Neuron (in vitro differentiated cells): ENCODE measurements around the gene SETBP1.

Source experiments
- H2AFZ ChIP-seq: one replicate; pipeline ENCODE4 v1.6.1; 2013; ENCODE audit warnings: low read depth, mild to moderate bottlenecking, inconsistent platforms, low read length, moderate library complexity
- H3K27me3 ChIP-seq: one replicate; pipeline ENCODE4 v1.6.1; 2013; ENCODE audit warnings: low read length; ENCODE audit not compliant: insufficient read depth
- H3K36me3 ChIP-seq: one replicate; pipeline ENCODE4 v1.6.1; 2013; ENCODE audit warnings: low read length; ENCODE audit not compliant: insufficient read depth
- H3K4me1 ChIP-seq: one replicate; pipeline ENCODE4 v1.6.1; 2013; ENCODE audit warnings: low read length; ENCODE audit not compliant: insufficient read depth
- H3K4me3 ChIP-seq: 2 replicates; pipeline ENCODE4 v1.5.1; 2013; ENCODE audit warnings: mild to moderate bottlenecking, low read length, moderate library complexity
- H3K9me3 ChIP-seq: one replicate; pipeline ENCODE4 v1.6.1; 2013; ENCODE audit warnings: low read length

Gene SETBP1

DNA sequence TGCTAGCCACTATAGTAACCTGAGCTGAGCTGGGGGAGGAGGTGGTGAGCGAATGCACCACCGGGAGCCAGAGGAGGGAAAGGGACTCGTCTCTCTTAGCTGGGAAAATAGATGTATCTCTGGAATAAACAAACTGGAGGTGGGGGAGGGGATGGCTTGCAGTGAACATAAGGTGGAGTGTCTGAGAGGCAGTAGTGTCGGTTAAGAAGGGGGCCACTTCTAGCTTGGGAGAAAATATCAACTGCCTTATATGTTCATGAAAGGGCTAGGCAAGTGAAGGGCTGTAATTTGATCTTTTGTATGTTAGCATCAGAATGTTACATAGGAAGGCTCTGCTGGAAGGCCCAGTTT lies 2.2 kb downstream of the SETBP1 start:
- no peaks in the 10 kb centered on the region for H3K27me3 ChIP-seq
- H3K4me3 ChIP-seq = peak overlapping the region; percentile 98
- H2AFZ ChIP-seq = no peak overlapping the region
- H3K36me3 ChIP-seq = no peaks in the 10 kb centered on the region
- peaks cover 27% of the 10 kb centered on the region for H3K4me1 ChIP-seq
- no peaks in the 10 kb centered on the region for H3K9me3 ChIP-seq

DNA sequence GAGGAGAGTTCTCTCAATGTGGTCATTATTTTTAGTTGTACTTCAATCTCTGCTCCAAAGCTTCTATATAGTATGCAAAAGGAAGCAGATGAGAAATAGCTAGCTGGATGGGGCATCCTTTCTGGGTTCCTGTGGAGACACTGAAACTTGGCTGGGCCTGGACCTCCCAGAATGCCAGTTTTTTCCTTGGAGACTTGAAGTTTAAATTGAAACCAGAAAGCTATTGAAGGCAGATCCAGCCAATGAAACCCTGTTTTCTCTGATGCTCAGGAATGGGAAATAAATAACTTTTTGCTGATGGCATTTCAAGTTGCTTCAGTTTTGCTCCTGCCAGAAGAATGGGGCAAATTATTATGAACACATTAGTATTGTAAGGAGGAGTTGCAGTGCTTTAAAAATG lies 2.9 kb downstream of the SETBP1 start:
- no peaks in the 10 kb centered on the region for H3K27me3 ChIP-seq
- H3K4me1 ChIP-seq = peaks cover 24% of the 10 kb centered on the region
- no peaks in the 10 kb centered on the region for H3K36me3 ChIP-seq
- H2AFZ ChIP-seq = no peak overlapping the region
- no peaks in the 10 kb centered on the region for H3K9me3 ChIP-seq
- peak overlapping the region; percentile 98 for H3K4me3 ChIP-seq

DNA sequence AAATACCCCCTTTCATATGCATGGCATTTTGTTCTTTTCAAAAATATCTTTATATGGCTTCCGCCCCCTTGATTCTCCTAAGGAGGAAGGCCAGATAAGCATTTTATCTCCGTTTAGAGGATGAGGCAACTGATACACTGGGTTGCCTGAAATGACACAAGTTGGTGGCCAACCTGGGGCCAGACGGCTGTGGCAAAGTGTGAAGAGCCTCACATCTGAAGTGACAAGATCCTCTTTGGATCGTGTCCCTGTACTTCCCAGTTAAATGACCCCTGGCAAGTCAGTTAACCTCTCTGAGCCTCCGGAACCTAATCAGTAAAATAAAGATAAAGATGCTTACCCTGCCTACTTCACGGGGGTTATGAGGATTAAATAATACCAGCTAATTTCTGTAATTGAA lies 4.6 kb downstream of the SETBP1 start:
- Histone ChIP-seq H3K4me3 (no peak overlapping the region), H3K27me3 (no peaks in the 10 kb centered on the region), H2AFZ (no peak overlapping the region), H3K9me3 (peaks cover 6% of the 10 kb centered on the region), H3K4me1 (peaks cover 30% of the 10 kb centered on the region), H3K36me3 (no peaks in the 10 kb centered on the region)

DNA sequence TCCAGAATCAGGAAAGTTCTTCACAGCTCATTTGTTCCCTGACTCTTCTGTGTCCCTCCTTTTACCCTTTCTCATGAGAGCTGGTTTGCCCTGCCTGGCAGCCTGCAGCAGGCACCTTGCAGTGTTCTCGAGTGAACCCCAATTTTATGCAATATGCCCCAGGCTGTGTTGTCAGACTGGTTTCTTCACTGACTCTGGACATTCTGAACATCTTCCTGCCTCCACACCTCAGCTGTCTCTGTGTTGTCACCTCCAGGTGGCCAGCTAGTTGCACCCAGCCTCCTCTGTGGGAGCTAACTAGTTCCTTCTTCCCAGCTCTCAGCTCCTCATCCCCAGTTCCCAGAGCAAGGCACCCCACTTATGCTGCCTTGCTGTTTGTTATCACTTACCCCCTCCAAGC lies 5.5 kb downstream of the SETBP1 start:
- peaks cover 6% of the 10 kb centered on the region for H3K9me3 ChIP-seq
- H3K36me3 ChIP-seq = no peaks in the 10 kb centered on the region
- H3K4me3 ChIP-seq = no peak overlapping the region
- H3K27me3 ChIP-seq = no peaks in the 10 kb centered on the region
- H2AFZ ChIP-seq = no peak overlapping the region
- peaks cover 30% of the 10 kb centered on the region for H3K4me1 ChIP-seq

DNA sequence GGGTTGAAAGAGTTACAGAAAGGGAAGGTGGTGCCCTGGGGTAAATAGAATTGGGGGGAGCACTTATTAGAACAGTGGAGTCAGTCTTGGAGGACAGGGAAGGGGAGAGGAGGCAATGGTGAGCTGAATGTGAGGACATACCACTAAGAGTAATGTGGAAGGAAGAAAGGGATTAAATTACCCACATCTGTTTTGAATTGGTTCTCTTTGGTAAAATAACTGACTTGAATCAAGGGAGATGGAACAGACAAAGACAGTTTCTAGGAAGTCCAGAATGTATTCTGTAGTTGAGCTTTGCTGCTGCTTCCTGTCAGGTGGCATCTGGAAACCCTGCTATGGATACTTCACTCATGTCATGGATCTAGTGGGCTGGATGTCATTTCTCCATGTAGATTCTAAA lies 6.7 kb downstream of the SETBP1 start:
- H3K4me3 ChIP-seq = no peak overlapping the region
- no peaks in the 10 kb centered on the region for H3K27me3 ChIP-seq
- H2AFZ ChIP-seq = no peak overlapping the region
- H3K9me3 ChIP-seq = peaks cover 6% of the 10 kb centered on the region
- H3K36me3 ChIP-seq = no peaks in the 10 kb centered on the region
- peaks cover 25% of the 10 kb centered on the region for H3K4me1 ChIP-seq

DNA sequence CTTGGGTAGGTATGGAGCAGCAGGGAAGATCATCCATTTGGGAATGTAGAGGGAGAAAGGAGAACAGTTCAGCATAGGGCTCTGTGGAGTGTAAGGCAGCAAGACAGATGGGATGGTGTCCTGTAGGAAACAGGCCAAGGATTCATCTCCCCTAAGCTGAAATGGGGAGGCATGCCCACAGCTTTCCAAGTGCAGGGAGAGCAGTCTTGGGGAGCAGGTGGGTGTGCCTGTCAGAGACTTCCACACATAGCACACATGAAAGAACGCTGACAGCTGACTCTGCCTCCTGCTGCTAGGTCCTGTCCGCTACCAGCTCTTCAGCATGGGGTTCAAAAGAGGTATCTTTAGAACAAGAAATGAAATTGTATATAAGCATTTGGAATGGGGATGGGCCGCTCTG lies 9.0 kb downstream of the SETBP1 start:
- H3K27me3 ChIP-seq = no peaks in the 10 kb centered on the region
- H3K4me3 ChIP-seq = no peak overlapping the region
- peaks cover 6% of the 10 kb centered on the region for H3K4me1 ChIP-seq
- H2AFZ ChIP-seq = no peak overlapping the region
- H3K9me3 ChIP-seq = peaks cover 10% of the 10 kb centered on the region
- peaks cover 4% of the 10 kb centered on the region for H3K36me3 ChIP-seq

DNA sequence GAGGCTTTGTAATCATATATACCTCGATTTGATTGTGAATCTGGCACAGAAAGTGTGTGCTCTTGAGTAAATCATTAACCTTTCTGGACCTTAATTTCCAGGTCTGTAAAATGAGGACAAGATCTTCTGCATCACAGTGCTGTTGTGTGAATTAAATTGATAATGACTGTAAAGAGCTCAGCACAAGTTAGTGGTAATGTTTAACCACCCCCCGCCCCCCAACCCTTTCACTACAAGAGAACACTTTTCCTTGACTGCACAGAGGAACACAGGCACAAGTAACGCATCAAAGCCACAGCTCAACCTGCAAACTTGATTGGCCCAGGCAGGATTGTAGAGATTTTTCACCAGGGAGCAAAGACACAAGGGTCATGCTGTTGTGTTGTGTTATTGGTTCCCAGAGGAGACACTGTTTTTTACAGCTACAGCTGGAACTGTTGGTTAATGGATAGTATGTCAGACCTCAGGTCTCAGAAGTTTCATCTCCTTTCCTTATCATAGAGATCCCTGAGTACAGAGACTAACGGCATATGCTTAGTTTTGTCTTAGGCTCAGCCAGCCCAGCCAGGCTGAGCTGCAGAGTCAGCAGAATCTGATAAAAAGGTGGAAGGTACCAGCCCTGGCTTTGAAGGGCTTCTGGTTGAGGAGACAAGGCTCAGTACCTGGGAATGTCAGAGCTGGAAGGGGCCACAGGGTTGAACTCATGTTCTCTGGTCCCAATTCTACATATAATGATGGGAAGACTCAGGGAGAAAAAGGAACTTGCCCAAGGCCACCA lies 10.6 kb downstream of the SETBP1 start:
- H2AFZ ChIP-seq = no peak overlapping the region
- no peaks in the 10 kb centered on the region for H3K27me3 ChIP-seq
- H3K36me3 ChIP-seq = peaks cover 5% of the 10 kb centered on the region
- H3K4me3 ChIP-seq = no peak overlapping the region
- H3K4me1 ChIP-seq = peaks cover 6% of the 10 kb centered on the region
- H3K9me3 ChIP-seq = peaks cover 10% of the 10 kb centered on the region

DNA sequence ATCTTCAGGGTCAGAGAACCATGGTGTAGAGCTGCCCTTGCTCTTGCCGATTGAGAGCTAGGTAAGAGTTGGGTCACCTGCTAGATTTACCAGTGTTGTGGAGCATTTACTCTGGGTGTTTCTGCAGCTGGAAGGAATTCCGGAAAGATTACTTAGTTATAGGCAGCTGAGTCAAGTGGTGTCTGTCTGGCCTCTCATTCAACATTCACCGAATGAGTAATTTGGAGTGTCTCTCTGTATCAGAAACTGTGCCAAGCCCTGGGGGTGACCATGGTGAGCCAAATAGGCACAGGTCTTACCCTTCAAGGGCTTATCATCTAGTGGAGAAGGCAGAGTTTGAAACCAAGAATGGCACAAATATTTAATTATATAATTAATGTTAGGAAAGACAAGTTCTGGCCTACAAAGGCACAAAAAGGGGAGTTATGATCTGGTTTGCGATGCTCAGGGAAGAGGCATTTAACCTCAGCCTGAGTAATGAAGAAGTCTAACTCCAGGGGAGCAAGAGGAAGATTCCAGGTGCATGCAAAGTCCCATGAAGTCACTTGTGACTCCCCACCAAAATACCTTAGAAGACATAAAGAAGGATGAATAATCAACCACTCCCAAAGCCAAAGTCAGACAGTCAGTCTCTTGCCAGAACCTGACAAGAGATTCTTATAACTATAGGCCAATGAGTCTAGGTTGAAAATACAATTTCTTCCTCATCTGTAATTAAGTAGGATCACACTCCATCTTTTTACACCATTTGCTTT lies 12.5 kb downstream of the SETBP1 start:
- Histone ChIP-seq H2AFZ (no peak overlapping the region), H3K9me3 (peaks cover 10% of the 10 kb centered on the region), H3K27me3 (no peaks in the 10 kb centered on the region), H3K4me1 (peaks cover 6% of the 10 kb centered on the region), H3K4me3 (no peak overlapping the region), H3K36me3 (peaks cover 5% of the 10 kb centered on the region)

DNA sequence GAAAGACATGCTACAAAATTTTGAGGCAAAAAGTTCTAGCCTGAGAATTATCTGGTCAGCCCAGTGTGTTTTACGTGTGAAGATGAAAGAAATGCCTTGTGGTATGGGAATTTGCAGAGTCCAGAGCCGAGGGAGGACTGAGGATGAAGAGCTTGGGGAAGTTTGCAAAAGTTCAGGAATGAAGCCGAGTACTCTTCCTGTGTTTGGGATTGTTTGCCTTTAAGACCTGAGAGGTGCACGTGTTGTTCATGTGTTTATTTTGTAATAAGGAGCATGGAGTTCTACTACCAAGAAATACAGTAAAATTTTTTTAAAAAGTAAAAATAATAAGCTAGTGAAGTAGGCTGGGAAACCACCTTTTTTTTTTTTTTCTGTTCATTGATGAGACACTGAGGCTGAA lies 14.8 kb downstream of the SETBP1 start:
- Histone ChIP-seq H3K4me1 (no peaks in the 10 kb centered on the region), H3K4me3 (no peak overlapping the region), H3K27me3 (no peaks in the 10 kb centered on the region), H3K9me3 (peaks cover 3% of the 10 kb centered on the region), H3K36me3 (peaks cover 5% of the 10 kb centered on the region), H2AFZ (no peak overlapping the region)

DNA sequence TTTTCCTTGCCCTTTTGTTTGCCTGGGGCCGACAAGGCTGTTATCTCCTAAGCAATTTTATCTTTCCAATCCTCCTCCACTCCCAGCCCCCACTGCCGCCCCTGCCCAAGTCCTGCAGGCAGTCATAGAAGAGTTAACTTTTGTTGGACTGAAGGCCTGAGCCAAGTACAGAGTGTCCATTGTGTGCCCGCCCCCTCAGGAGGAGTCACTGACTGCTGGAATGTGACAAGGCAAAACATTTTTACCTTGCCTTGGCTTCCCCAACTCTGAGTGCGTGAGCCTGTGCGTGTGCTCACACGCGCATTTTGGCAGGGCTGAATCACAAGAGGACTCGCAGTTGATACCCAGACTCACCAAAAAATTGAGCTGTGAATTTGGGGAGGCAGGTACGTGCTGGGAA lies 16.2 kb downstream of the SETBP1 start:
- Histone ChIP-seq H3K4me1 (no peaks in the 10 kb centered on the region), H3K9me3 (peaks cover 9% of the 10 kb centered on the region), H3K36me3 (peaks cover 18% of the 10 kb centered on the region), H3K4me3 (no peak overlapping the region), H3K27me3 (no peaks in the 10 kb centered on the region), H2AFZ (no peak overlapping the region)

DNA sequence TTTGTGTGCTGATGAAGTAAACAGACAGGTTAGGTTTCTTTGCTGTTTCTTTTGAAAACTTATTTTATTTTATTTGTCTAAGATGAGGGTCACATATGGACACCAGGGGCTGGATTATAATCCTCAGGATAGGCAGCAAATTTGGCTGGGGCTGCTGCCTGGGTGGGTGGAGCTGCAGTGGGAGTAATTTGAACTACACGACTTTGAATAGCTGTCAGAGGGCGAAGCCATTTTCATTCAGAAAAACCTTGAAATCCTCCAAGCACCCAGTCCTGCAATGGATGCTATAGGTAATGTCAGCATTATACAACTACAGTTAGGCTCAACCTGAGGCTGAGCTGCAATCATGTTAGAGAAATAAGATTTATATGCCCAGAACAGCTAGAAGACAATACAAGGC lies 16.6 kb downstream of the SETBP1 start:
- H3K36me3 ChIP-seq = peaks cover 21% of the 10 kb centered on the region
- no peaks in the 10 kb centered on the region for H3K27me3 ChIP-seq
- H2AFZ ChIP-seq = no peak overlapping the region
- peaks cover 9% of the 10 kb centered on the region for H3K9me3 ChIP-seq
- no peak overlapping the region for H3K4me3 ChIP-seq
- no peaks in the 10 kb centered on the region for H3K4me1 ChIP-seq

DNA sequence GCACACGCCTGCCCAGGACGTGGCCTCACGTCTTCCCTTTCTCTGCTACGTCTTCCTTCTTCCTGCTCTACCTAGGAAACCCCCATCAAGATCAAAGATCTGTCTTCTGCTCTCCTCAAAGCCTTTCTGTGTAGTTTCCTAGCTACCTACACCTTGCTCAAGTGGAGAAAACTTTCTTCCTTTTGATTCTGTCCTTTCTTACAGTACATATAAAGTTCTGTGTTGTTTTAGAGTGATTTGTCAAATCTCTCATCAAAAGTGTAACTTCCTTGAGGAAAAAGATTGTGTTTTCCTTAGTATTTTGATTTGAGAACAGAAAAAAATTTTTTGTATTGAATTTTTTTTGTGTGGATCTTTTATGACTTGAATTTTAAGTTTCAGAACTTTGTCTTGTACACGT lies 17.8 kb downstream of the SETBP1 start:
- Histone ChIP-seq H3K9me3 (peaks cover 8% of the 10 kb centered on the region), H2AFZ (no peak overlapping the region), H3K36me3 (peaks cover 30% of the 10 kb centered on the region), H3K4me3 (no peak overlapping the region), H3K4me1 (no peaks in the 10 kb centered on the region), H3K27me3 (no peaks in the 10 kb centered on the region)

DNA sequence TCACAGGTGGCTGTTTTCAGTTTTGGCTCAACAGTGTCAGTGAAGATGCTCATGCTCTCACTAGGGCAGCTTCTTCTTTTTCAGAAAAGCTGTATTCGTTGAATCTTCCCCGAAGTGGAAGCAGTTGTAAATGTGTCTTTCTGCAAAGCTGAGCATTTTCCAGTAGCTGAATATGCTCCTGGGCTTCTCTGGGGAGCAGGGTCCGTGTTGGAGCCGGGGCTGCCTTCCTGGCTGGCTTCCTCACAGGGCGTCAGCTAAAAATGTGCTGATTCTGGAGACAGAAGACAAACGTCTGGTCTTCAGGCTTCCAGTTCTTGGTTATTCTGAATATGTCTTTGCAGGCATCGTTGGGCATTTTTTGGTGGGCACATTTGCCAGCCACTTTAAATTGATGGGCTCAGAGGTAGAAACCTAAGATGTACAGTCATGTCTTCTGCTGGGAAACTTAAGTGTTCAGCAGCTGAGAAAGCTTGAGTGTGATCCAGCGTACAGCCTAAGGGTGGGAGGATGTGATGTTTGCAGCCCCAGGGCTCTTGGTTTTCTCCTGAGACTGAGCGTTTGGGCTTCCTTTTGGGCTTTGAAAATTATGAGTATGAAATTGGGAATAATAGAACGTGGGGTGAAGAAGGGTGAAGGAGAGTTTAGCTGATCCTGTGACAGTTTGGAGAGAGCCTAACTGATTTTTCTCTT lies 19.0 kb downstream of the SETBP1 start:
- H3K27me3 ChIP-seq = no peaks in the 10 kb centered on the region
- no peaks in the 10 kb centered on the region for H3K4me1 ChIP-seq
- H3K9me3 ChIP-seq = peaks cover 8% of the 10 kb centered on the region
- H2AFZ ChIP-seq = no peak overlapping the region
- H3K36me3 ChIP-seq = peaks cover 34% of the 10 kb centered on the region
- H3K4me3 ChIP-seq = no peak overlapping the region
